ENCODE results near the gene KANK3.
A peak's percentile ranks its signal among the peaks of the same experiment; 100 is the strongest.
"Not testable (repeated sequence)": the region's sequence is repeated elsewhere in the genome, so short reads cannot be mapped to it uniquely, and the experiment has no call there.

KANK3 gene

GRCh38 chr19:8370176-8371010, 27.3 kb upstream of the KANK3 start:
- no peak for DNase-seq (ENCODE audit: low read depth)

DNA sequence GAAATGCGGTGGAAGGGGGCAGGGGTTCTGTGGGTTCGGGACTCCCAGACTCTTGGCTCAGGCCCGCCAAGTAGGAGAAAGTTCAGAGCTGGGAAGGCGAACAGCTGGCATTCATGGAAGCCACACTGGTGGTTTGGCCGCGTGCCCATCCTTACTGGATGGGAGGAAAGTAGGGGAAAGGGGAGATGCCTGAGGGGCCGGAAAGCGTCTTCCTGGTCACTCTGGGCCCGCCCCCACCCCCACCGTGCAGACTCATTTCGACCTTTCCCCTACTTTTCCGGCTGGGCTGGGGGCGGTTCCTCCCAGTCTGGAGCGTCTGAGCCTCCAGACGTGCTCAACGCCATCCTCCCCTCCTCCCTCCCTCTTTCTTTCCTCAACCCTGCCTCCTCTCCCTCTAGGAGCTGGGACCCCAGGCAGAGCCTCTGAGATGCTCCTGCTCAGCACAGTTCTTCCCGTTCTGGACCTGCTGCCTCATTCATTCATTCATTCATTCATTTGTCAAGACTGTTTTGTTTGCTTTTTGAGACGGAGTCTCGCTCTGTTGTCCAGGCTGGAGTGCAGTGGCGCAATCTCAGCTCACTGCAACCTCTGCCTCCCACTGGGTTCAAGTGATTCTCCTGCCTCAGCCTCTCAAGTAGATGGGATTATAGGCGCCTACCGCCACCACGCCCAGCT, 24.4 kb upstream of the KANK3 start:
- no peak for DNase-seq (ENCODE audit: low read depth)

DNA sequence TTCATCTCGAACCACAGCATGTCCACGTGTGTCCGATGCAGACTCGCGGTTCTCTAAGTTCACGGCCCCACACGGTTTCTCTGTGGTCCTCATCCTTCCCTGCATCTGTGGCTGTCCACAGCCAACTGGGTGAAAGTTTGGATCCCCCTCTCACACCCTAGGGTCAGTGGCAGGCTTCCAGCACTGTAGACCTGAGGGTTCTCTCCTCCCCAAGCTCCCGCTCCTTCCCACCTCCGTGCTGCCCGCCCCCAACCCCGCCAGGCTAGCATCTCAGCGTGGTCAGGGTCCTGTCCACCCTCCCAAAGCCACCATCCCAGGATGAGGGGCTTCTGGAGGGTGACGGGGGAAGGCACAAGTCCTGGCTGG, 23.9 kb upstream of the KANK3 start:
- DNase-seq (ENCODE audit: low read depth) = no peak

DNA sequence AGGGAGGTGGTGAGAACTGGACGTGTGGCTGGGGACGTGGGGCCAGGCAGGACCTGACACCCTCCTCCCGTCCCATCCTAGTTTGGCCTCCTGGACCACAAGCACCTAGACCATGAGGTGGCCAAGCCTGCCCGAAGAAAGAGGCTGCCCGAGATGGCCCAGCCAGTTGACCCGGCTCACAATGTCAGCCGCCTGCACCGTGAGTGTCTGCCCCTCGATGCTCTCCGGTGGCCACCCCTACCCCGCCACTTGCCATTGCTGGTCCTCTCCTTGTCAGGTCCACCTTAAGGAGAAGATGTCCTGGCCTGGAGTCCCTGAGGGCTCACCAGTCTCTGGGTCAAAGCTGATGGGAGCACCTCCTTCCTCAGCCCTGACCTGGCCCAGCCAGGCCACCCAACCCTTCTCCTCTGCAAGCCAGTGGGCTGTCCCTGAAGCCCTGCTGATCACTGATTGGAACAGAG, 23.1 kb upstream of the KANK3 start:
- DNase-seq (ENCODE audit: low read depth) = no peak

DNA sequence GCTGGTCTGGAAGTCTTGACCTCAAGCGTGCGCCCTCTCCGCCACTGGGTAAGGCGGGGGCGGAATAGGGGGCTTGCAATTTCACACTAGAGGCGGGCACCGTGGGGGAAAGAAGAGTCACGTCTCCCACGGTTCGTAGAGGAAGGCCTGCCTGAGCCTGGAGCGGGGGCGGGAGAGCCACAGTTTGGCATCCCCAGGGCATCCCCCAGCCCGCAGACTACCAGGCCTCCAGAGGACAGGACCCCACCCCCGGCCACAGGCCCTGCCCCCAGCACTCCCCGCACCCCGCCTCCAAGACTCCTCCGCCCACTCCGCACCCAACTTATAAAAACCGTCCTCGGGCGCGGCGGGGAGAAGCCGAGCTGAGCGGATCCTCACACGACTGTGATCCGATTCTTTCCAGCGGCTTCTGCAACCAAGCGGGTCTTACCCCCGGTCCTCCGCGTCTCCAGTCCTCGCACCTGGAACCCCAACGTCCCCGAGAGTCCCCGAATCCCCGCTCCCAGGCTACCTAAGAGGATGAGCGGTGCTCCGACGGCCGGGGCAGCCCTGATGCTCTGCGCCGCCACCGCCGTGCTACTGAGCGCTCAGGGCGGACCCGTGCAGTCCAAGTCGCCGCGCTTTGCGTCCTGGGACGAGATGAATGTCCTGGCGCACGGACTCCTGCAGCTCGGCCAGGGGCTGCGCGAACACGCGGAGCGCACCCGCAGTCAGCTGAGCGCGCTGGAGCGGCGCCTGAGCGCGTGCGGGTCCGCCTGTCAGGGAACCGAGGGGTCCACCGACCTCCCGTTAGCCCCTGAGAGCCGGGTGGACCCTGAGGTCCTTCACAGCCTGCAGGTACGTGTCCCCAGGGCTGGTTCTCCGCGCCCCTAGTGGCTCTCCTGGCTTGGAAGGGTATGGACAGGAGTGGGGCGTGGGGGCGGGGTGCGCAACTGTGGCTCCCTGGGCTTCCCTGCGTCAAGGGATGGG, 21.0 kb upstream of the KANK3 start, which contains the start of gene ANGPTL4:
TSS of gene ANGPTL4 (plus strand) at position 353 of the 969 bp plus-strand sequence. CDS start at position 520, 167 bp downstream.
- DNase-seq (ENCODE audit: low read depth) = peak; percentile 24

- no peak for DNase-seq (ENCODE audit: low read depth)
Observed at GRCh38 chr19:8361921-8362793, 19.1 kb upstream of the KANK3 start.

GRCh38 chr19:8360196-8360595, 17.1 kb upstream of the KANK3 start:
- no peak for DNase-seq (ENCODE audit: low read depth)

DNA sequence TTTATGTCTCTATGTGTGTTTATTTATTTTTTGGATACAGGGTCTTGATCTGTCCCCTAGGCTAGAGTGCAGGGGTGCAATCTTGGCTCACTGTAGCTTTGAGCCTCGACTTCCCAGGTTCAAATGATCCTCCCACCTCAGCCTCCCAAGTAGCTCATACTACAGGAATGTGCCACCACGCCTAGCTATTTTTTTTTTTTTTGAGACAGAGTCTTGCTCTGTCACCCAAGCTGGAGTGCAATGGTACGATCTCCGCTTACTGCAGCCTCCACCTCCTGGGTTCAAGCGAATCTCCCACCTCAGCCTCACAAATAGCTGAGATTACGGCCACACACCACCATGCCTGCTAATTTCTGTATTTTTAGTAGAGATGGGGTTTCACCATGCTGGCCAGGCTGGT, 15.9 kb upstream of the KANK3 start:
- DNase-seq (ENCODE audit: low read depth) = no peak

GRCh38 chr19:8357007-8357521, 14.0 kb upstream of the KANK3 start:
- DNase-seq (ENCODE audit: low read depth) = no peak

DNA sequence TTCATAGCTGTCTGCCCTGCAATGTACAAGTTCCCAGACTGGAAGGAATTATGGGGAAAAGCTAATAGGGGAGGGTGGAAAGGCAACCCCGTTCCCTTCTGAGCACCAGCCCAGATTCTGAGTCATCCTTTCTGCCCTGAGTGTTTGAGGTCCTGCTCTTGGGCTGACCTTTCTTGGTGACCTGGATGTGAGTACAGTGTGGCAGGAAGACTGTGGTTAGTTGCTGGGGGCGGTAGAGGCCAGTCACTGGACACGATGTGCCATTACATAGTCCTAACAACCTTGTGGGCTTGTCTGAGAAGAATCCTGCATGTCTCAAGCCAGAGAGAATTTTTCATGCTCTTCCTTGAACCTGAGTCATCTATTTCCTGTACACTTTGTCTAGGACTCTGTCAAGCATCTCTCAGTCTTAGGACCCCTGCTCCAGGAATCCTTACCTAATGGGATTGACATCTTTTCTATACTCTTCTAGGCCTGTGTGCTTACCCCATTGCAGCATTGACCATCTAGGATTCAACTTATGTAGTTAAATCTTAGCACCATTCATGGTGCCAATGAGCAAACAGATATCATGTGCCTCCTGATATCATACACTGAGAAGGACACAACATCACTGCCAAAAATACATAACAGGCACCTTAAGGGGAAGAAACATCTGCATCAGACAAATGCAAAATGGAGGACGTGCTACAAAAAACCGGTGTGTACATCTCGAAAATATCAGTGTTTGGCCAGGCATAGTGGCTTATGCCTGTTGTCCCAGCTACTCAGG, 12.8 kb upstream of the KANK3 start:
- no peak for DNase-seq (ENCODE audit: low read depth)

- not testable (repeated sequence) for DNase-seq (ENCODE audit: low read depth)
Observed at GRCh38 chr19:8352845-8353244, 9.8 kb upstream of the KANK3 start.

- no peak for DNase-seq (ENCODE audit: low read depth)
Observed at GRCh38 chr19:8352134-8352827, 9.2 kb upstream of the KANK3 start.

DNA sequence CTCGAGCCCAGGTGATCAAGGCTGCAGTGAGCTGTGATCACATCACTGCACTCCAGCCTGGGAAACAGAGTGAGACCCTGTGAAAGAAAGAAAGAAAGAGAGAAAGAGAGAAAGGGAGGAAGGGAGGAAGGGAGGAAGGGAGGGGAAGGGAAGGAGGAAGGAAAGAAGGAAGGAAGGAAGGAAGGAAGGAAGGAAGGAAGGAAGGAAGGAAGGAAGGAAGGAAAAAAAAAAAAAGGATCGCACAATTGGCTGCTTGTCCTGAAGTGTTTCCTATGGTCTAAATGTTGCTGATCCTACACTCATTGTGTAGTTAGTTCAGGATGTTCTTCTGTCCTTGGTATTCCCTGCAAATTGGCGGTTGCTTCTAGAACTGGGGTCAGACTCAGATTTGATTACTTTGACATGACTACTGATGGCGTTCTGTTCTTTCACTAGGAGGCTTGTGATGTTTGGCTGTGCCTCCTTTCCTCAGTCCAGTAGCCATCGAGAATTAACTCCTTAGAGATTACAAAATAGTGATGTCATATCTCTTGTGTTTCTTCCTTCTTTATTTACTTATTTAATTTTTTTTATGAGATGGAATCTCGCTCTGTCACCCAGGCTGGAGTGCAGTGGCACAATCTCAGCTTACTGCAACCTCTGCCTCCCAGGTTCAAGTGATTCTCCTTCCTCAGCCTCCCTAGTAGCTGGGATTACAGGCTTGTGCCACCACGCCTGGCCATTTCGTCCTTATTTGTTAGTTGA, 6.7 kb upstream of the KANK3 start:
- not testable (repeated sequence) for DNase-seq (ENCODE audit: low read depth)

DNA sequence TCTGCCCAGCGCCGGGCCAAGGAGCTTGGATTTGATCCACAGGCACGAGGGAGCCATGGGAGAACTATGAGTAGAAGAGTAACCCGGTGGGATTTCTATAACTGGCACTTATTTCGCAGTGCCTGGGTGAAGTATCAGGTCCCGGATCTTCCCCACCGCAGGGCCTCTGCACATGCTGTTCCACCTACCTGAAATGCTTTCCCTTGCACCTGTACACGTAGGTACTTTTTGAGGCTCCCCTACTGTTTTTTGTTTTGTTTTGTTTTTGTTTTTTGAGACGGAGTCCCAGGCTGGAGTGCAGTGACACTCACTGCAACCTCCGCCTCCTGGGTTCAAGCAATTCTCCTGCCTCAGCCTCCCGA, 402 bp upstream of the KANK3 start:
- no peak for DNase-seq (ENCODE audit: low read depth)

GRCh38 chr19:8342316-8342683, 762 bp downstream of the KANK3 start:
- no peak for DNase-seq (ENCODE audit: low read depth)

DNA sequence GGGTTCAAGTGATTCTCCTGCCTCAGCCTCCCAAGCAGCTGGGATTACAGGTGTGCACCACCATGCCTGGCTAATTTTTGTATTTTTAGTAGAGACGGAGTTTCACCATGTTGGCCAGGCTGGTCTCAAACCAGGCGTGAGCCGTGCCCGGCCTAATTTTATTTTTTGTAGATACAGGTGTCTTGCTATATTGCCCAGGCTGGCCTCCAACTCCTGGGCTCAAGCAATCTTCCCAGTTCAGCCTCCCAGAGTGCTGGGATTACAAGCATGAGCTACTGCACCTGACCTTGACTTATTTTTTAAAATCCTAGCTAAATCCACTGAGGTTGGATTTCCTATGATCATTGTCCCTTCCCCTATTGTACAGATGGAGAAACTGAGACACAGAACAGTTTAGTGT, 1.6 kb downstream of the KANK3 start:
- DNase-seq (ENCODE audit: low read depth) = not testable (repeated sequence)

DNA sequence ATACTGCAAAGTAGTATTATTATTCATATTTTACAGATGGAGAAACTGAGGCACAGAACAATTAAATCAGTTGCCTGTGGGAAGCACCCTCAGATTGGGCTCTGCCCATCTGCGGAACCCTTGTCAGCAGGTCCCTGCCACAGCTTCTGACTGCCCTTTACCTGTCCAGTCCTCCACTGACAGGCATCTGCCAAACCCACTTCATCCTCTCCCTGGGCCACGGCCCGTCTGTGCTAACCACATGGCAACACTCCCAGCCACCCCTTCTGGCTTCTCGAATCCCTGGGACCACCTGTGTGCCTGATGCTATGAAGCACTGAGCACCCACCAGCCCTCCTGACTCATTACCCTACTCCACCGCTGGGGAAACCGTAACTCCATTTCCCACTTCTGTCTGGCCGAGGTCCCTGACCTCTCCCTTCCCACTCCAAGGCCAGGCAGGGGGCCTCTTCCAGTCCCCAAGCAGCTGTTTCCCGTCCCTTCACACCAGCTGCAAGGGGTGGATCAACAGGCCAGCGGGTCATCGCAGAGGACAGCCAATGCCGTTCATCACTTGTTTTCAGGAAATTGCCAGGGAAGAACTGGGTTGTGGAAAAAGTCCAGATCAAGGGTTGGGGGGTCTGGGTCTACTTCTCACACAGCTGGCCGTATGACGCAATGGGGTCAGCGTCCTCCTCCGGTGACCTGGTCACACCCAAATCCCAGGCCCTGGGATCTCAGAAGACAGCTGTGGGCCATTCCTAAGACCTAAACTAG, 2.5 kb downstream of the KANK3 start:
- no peak for DNase-seq (ENCODE audit: low read depth)

- no peak for DNase-seq (ENCODE audit: low read depth)
Observed at GRCh38 chr19:8338835-8339234, 4.2 kb downstream of the KANK3 start.

Measured in activated T-cell treated with anti-CD3 and anti-CD28 coated beads for 1 hour (primary cell).